Measurements from ENCODE around the gene CLN3.
"Not testable (repeated sequence)": the region's sequence is repeated elsewhere in the genome, so short reads cannot be mapped to it uniquely, and the experiment has no call there.

The CLN3 gene

GRCh38 chr16:28494121-28494851 lies 2.4 kb upstream of the CLN3 start, which contains the start of gene APOBR:
Gene APOBR (plus strand): TSS chr16:28494643. CDS start chr16:28494682, 39 bp downstream.
- no peak for DNase-seq (ENCODE audit: low spot score)

- DNase-seq (ENCODE audit: low spot score): no peak
These were observed 637 bp upstream of the CLN3 start for GRCh38 chr16:28492511-28492910.

GRCh38 chr16:28491230-28491969 lies 474 bp downstream of the CLN3 start:
- DNase-seq (ENCODE audit: low spot score): peak; percentile 52

GRCh38 chr16:28486266-28486665 lies 5.6 kb downstream of the CLN3 start:
- no peak for DNase-seq (ENCODE audit: low spot score)

GRCh38 chr16:28483361-28483760 lies 8.5 kb downstream of the CLN3 start:
- DNase-seq (ENCODE audit: low spot score): not testable (repeated sequence)

GRCh38 chr16:28482026-28482425 lies 9.8 kb downstream of the CLN3 start:
- DNase-seq (ENCODE audit: low spot score): no peak

- no peak for DNase-seq (ENCODE audit: low spot score)
These were observed 13.2 kb downstream of the CLN3 start for GRCh38 chr16:28478506-28479180.

GRCh38 chr16:28477311-28477920 lies 14.5 kb downstream of the CLN3 start:
- DNase-seq (ENCODE audit: low spot score): no peak

GRCh38 chr16:28475221-28475620 lies 16.7 kb downstream of the CLN3 start:
- DNase-seq (ENCODE audit: low spot score): no peak

GRCh38 chr16:28473714-28474265 lies 18.1 kb downstream of the CLN3 start:
- DNase-seq (ENCODE audit: low spot score): no peak

- DNase-seq (ENCODE audit: low spot score): not testable (repeated sequence)
These were observed 44.8 kb downstream of the CLN3 start for GRCh38 chr16:28447081-28447480.

GRCh38 chr16:28446388-28446787 lies 45.5 kb downstream of the CLN3 start:
- DNase-seq (ENCODE audit: low spot score): not testable (repeated sequence)

GRCh38 chr16:28443943-28444342 lies 47.9 kb downstream of the CLN3 start:
- DNase-seq (ENCODE audit: low spot score): not testable (repeated sequence)

GRCh38 chr16:28438899-28439298 lies 53.0 kb downstream of the CLN3 start:
- not testable (repeated sequence) for DNase-seq (ENCODE audit: low spot score)

GRCh38 chr16:28435340-28435739 lies 56.5 kb downstream of the CLN3 start:
- not testable (repeated sequence) for DNase-seq (ENCODE audit: low spot score)
